ENCODE results near the gene NRSN1.

Gene NRSN1

GRCh38 chr6:24110417-24110816 lies 15.6 kb upstream of the NRSN1 start:
- H3K9me3 ChIP-seq (ENCODE audit: control insufficient read depth, insufficient read depth, low read depth, low read length): no peaks in the 10 kb centered on the region
- ChIA-PET POLR2A (no interaction called here), CTCF (interaction anchor here (0.6 kb wide), 1 partner anchor 12 kb away, joined by 3 read pairs; no protein-coding TSS in a partner anchor)
- no peak overlapping the region for H3K27ac ChIP-seq (ENCODE audit: extremely low read depth, low read depth, low read length)
- TF ChIP-seq ATF2 (tag by site-specific recombination; IDR thresholded peaks at IDR 0.05; ENCODE audit: low read depth) (no peak), ZNF558 (tag by site-specific recombination; IDR thresholded peaks at IDR 0.05) (no peak), ZNF140 (tag by site-specific recombination; IDR thresholded peaks at IDR 0.05) (no peak), SCRT1 (tag by site-specific recombination; IDR thresholded peaks at IDR 0.05; ENCODE audit: borderline replicate concordance) (no peak), OSR2 (tag by site-specific recombination; IDR thresholded peaks at IDR 0.05) (no peak), ZNF660 (tag by site-specific recombination; IDR thresholded peaks at IDR 0.05) (no peak), ZNF48 (tag by site-specific recombination; IDR thresholded peaks at IDR 0.05) (no peak), INSM2 (tag by site-specific recombination; IDR thresholded peaks at IDR 0.05) (no peak), ZFP37 (tag by site-specific recombination; IDR thresholded peaks at IDR 0.05) (no peak), ZNF214 (tag by site-specific recombination; IDR thresholded peaks at IDR 0.05; ENCODE audit: borderline replicate concordance) (no peak)
- no peaks in the 10 kb centered on the region for H3K36me3 ChIP-seq (ENCODE audit: control insufficient read depth in 2 of 2, insufficient read depth in 1 of 2, low read length in 2 of 2)
- H3K4me1 ChIP-seq (ENCODE audit: control insufficient read depth, insufficient read depth, low read length): no peaks in the 10 kb centered on the region
- H3K4me3 ChIP-seq (ENCODE audit: low read depth, low read length): no peak overlapping the region

- ChIA-PET CTCF (no interaction called here), POLR2A (no interaction called here)
- H3K4me1 ChIP-seq (ENCODE audit: control insufficient read depth, insufficient read depth, low read length): no peaks in the 10 kb centered on the region
- no peak overlapping the region for H3K4me3 ChIP-seq (ENCODE audit: low read depth, low read length)
- H3K9me3 ChIP-seq (ENCODE audit: control insufficient read depth, insufficient read depth, low read depth, low read length): no peaks in the 10 kb centered on the region
- TF ChIP-seq ZNF548 (tag by site-specific recombination; IDR thresholded peaks at IDR 0.05): no peak
- TF ChIP-seq ZNF132 (tag by site-specific recombination; IDR thresholded peaks at IDR 0.05; ENCODE audit: borderline replicate concordance): no peak
- TF ChIP-seq ZNF274 (IDR thresholded peaks at IDR 0.05; ENCODE audit: low read length): no peak
- no peak for TF ChIP-seq ZNF274 (tag by site-specific recombination; IDR thresholded peaks at IDR 0.05; ENCODE audit: borderline replicate concordance)
- no peak for TF ChIP-seq ZNF529 (tag by site-specific recombination; IDR thresholded peaks at IDR 0.05; ENCODE audit: insufficient replicate concordance)
- no peak for TF ChIP-seq ZNF580 (tag by site-specific recombination; IDR thresholded peaks at IDR 0.05)
- no peak for TF ChIP-seq RBAK (tag by site-specific recombination; IDR thresholded peaks at IDR 0.05)
- H3K36me3 ChIP-seq (ENCODE audit: control insufficient read depth in 2 of 2, insufficient read depth in 1 of 2, low read length in 2 of 2): no peaks in the 10 kb centered on the region
- no peak overlapping the region for H3K27ac ChIP-seq (ENCODE audit: extremely low read depth, low read depth, low read length)
Measured at GRCh38 chr6:24113891-24114290, 12.1 kb upstream of the NRSN1 start.

- POLR2A ChIA-PET: no interaction called here
- no peak overlapping the region for H3K4me3 ChIP-seq (ENCODE audit: low read depth, low read length)
- no peak overlapping the region for H3K27ac ChIP-seq (ENCODE audit: extremely low read depth, low read depth, low read length)
- no peaks in the 10 kb centered on the region for H3K9me3 ChIP-seq (ENCODE audit: control insufficient read depth, insufficient read depth, low read depth, low read length)
- no peaks in the 10 kb centered on the region for H3K36me3 ChIP-seq (ENCODE audit: control insufficient read depth in 2 of 2, insufficient read depth in 1 of 2, low read length in 2 of 2)
- TF ChIP-seq ZNF792 (tag by site-specific recombination; IDR thresholded peaks at IDR 0.05) (no peak), PBX3 (CRISPR knock-in tag; IDR thresholded peaks at IDR 0.05) (no peak), ZNF544 (tag by site-specific recombination; IDR thresholded peaks at IDR 0.05) (no peak), SCRT2 (tag by site-specific recombination; IDR thresholded peaks at IDR 0.05) (no peak)
- CTCF ChIA-PET: interaction anchor here (0.6 kb wide), 1 partner anchor 61 kb away, joined by 3 read pairs; no protein-coding TSS in a partner anchor
- H3K4me1 ChIP-seq (ENCODE audit: control insufficient read depth, insufficient read depth, low read length): no peaks in the 10 kb centered on the region
Measured at GRCh38 chr6:24117021-24117420, 9.0 kb upstream of the NRSN1 start.

All from HEK293 (cell line).